ENCODE results near the gene PPP2R5C. TPM values are rescaled to one million over a fixed set of nuclear protein-coding genes. Genes with fewer than 3 reads are reported as not detected.
"Not testable (repeated sequence)": the region's sequence is repeated elsewhere in the genome, so short reads cannot be mapped to it uniquely, and the experiment has no call there.

PPP2R5C gene
- total RNA-seq, 2 donors from 2014 or later = 317 to 370 TPM

DNA sequence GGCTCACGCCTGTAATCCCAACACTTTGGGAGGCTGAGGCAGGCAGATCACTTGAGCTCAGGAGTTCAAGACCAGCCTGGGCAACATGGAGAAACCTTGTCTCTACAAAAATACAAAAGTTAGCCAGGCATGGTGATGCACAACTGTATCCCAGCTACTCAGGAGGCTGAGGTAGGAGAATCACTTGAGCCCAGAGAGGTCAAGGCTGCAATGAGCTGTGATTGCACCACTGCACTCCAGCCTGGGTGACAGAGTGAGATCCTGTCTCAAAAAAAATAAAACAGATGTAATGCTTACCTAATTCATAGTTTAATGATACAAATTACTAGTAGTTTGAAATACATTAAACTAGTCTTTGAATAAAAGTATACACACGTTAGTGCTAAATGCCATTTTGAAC lies 209.9 kb downstream of the PPP2R5C start:
- H3K9me3 Mint-ChIP-seq; H3K27ac Mint-ChIP-seq; H3K4me3 Mint-ChIP-seq; DNase-seq; ATAC-seq (replicated peaks in 1 of 2); H3K27me3 Mint-ChIP-seq (ENCODE audit: low read depth): not testable (repeated sequence)
- peaks cover 58% of the 10 kb centered on the region for H3K4me1 Mint-ChIP-seq (ENCODE audit: low read depth)
- peaks cover 4 to 10% of the 10 kb centered on the region in 2 donors for H3K36me3 Mint-ChIP-seq (ENCODE audit: insufficient read depth in 2 of 2)

DNA sequence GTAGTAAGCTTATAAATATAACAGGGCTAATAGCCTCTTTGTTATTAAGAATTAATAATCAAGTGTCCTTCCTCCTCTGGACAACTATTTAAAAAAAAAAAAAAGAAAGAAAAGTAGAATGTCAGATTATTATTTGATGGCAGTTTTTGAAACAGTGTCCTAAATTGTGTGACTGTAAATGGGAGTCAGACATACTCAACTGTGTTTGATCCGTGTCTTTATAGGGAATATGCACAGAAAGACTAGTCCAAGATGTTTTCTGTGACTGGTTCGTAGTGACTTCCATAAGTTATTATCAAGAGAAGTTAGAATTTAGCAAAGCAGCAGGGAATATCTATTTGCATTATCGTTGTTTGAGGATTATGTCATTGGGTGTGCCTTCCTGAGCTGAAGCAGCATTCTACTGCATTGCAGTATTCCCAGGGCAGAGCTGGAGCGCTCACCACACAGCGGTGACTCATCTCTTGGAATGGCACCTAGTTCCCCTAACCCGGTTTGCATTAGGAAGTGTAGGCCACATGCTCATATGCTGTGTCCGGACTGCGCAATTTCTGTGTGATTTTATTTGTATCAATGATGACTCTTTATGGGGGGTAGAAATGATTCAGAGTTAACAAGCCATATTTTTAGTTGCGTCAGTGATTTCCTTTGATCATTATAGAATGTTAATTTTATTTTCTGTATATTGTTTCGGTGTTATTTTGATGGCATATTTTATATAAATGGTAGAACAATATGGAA lies 210.8 kb downstream of the PPP2R5C start:
- Mint-ChIP-seq H3K9me3 (no peaks in the 10 kb centered on the region), H3K4me1 (ENCODE audit: low read depth) (peaks cover 50% of the 10 kb centered on the region), H3K36me3 (ENCODE audit: insufficient read depth in 2 of 2) (peaks cover 4 to 12% of the 10 kb centered on the region in 2 donors), H3K27ac (peak overlapping the region; percentile 57), H3K27me3 (ENCODE audit: low read depth) (no peaks in the 10 kb centered on the region), H3K4me3 (no peak overlapping the region)
- ATAC-seq (replicated peaks in 1 of 2) (no peak), DNase-seq (no peak)

GRCh38 chr14:101973356-101973755 lies 211.8 kb downstream of the PPP2R5C start:
- DNase-seq = no peak
- ATAC-seq (replicated peaks in 1 of 2) = no peak
- peaks cover 2 to 8% of the 10 kb centered on the region in 2 donors for H3K36me3 Mint-ChIP-seq (ENCODE audit: insufficient read depth in 2 of 2)
- no peaks in the 10 kb centered on the region for H3K9me3 Mint-ChIP-seq
- no peak overlapping the region for H3K4me3 Mint-ChIP-seq
- H3K4me1 Mint-ChIP-seq (ENCODE audit: low read depth) = peaks cover 39% of the 10 kb centered on the region
- H3K27ac Mint-ChIP-seq = no peak overlapping the region
- no peaks in the 10 kb centered on the region for H3K27me3 Mint-ChIP-seq (ENCODE audit: low read depth)

DNA sequence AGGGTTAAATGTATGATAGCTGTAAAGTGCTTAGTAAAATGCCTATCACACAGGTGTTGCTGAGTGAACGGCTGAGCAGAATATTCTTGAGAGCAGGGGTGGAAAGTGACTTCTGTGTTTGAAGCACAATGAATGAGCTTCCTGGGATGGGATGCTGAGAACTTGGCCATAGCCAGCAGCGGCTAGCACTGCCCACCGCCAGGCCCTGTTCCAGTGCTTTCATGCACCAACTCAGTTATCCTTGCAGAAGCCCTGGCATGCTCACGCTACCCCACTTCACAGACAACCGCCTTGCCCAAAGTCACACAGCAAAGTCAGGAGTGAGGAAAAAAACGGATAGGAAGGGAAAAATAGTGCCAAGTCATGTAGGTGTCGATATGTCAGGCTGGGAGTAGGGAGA lies 213.7 kb downstream of the PPP2R5C start:
- no peak overlapping the region for H3K27ac Mint-ChIP-seq
- H3K36me3 Mint-ChIP-seq (ENCODE audit: insufficient read depth in 2 of 2) = peaks cover 4 to 16% of the 10 kb centered on the region in 2 donors
- no peak for DNase-seq
- peaks cover 27% of the 10 kb centered on the region for H3K4me1 Mint-ChIP-seq (ENCODE audit: low read depth)
- ATAC-seq (replicated peaks in 1 of 2) = no peak
- no peak overlapping the region for H3K4me3 Mint-ChIP-seq
- H3K9me3 Mint-ChIP-seq = no peaks in the 10 kb centered on the region
- no peaks in the 10 kb centered on the region for H3K27me3 Mint-ChIP-seq (ENCODE audit: low read depth)

Other genes with a start within 250 kb of the PPP2R5C start
- gene DIO3, start 200.2 kb upstream of the PPP2R5C start, total RNA-seq = not detected
- 100 to 1,000 TPM; 300 to 335 TPM for gene DYNC1H1, start 202.9 kb downstream of the PPP2R5C start, total RNA-seq

All from activated T-cell treated with anti-CD3 and anti-CD28 coated beads, Interleukin-2, amount 50 U/mL, for 72 hours (primary cell).